Fibroblast of skin of right biceps (primary cell): ENCODE data around the gene RHOD.

Experiments
- DNase-seq: peaks from one replicate; pipeline ENCODE4 v3.0.0-alpha.2; 2013

RHOD gene, protein sequence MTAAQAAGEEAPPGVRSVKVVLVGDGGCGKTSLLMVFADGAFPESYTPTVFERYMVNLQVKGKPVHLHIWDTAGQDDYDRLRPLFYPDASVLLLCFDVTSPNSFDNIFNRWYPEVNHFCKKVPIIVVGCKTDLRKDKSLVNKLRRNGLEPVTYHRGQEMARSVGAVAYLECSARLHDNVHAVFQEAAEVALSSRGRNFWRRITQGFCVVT

DNA sequence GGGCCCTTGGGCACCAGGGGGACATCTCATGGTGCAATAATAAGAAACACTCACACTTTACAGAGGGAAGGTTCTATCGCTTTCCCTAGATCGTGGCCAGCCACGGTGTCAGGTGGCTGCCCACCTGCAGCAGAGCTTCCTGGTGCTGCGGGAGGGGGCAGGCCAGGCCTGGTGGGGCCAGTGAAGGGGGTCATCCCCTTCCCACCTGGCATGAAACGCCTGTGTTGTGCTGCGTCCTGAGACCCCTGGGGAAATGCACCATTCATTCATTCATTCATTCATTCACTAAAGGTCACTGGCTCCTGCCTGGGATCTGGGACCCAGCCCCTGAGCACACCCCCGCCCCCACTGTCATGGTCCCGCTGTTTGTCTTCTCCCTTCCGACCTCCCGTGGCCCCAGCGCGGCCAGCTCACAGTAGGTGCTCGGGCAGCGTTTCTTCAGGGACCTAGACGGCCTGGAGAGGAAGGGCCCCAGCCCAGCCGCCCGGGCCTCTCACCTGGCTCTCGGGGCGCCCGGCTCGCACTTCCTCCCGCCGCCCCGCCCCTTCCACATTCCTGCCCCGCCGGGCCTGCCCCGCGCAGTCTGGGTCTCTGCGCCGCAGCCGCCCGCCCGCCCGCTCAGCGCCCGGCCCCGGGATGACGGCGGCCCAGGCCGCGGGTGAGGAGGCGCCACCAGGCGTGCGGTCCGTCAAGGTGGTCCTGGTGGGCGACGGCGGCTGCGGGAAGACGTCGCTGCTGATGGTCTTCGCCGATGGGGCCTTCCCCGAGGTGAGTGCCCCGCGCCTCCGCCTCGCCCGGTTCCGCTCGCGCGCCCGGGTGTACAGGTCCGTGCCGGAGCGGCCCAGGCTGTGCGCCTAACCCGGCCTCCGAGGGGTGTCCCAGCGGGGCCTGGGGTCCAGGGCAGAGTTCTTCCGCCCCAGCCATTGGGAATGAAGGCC, at the start of gene RHOD:
Gene RHOD (plus strand): TSS at position 581 of the 938 bp plus-strand sequence. CDS start 56 bp downstream, at position 637.
- peak; percentile 46 for DNase-seq

GRCh38 chr11:67007126-67007525, 49.5 kb upstream of the RHOD start:
- DNase-seq = no peak

GRCh38 chr11:67010296-67010905, 46.2 kb upstream of the RHOD start:
- no peak for DNase-seq

DNA sequence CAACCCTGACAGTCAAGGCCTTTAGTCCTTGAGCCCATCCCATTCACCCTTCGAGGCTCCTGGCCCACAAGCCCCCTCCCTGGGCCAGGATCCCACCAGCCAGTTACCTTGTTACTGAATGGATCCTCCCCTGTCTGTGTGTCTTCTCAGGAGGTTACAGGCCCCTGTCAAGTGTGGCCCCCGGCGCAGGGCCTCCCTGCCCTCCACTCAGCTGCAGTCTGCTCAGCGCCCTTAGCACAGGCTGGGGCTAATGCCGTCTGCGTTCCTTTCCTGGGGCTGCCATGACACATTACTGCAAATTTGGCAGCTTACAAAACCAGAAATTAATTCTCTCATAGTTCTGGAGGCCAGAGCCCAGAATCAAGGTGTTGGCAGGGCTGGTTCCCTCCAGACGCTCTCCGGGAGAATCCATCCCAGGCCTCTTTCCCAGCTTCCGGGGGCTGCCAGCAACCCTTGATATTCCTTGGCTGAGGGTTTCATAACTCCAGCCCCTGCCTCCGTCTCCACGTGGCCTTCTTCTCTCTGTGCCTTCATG, 43.1 kb upstream of the RHOD start:
- no peak for DNase-seq

- DNase-seq = no peak
These were observed 42.3 kb upstream of the RHOD start for GRCh38 chr11:67014343-67014742.

DNA sequence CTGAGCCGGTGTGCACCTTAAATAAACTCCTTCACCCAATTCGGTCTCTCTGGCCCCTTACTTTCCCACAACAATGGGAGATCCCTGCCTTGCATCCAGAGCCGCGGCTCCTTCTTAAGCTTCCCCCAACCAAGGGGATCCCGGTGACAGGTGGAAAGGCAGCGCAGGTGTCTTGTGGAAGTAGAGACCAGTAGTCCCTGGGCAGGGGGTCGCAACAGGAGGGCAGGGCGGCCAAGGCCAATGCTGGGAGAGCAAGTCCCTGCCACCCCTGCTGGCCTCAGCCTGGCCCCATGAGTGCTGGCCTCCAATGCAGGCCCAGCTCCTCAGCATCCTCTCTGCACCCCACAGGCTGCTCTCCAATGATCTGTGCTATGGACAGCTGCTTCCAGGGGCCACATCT, 41.6 kb upstream of the RHOD start:
- DNase-seq = no peak

- no peak for DNase-seq
These were observed 40.1 kb upstream of the RHOD start for GRCh38 chr11:67016550-67016949.

DNA sequence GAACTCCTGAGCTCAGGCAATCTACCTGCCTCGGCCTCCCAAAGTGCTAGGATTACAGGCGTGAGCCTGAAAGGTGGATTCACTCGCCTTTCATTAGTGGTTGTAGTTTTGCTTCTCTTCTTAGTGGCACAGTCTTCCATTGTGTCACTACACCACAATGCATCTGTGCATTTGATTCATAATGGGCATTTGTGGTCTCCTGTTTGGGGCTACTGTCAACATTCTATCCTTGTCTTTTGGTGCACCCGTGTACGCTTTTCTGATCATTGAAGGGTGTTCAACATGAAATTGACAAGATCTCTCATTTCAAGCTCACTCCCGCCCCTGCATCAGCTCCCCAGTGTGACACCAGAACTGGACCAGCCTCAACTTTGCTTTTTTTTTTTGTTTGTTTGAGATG, 35.7 kb upstream of the RHOD start:
- no peak for DNase-seq

GRCh38 chr11:67022341-67022933, 34.2 kb upstream of the RHOD start:
- peak; percentile 65 for DNase-seq

- DNase-seq = no peak
These were observed 33.4 kb upstream of the RHOD start, which contains the start of gene SYT12 for GRCh38 chr11:67022961-67023956. TSS of gene SYT12 (plus strand) at chr11:67023134. CDS start at chr11:67030145, 7,011 bp downstream.

DNA sequence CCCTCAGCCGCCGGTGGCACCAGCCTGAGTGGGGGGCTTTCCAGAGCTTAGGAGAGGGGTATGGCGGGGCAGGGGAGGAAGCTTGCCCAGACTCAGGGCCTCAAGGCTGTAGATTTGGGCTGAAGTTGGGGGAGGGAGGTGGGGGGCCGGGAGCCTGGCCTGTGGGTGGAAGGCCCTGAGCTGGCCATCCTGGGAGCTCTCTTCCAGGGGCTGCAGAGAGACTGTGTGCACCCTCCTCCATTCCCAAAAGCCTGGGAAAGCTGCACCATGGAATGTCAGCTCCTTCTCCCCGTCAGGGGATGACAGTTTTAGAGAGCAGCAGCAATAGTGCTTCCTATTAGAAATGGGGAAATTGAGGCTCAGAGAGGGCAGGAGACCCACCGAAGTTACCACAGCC, 32.7 kb upstream of the RHOD start:
- DNase-seq = no peak

- peak; percentile 36 for DNase-seq
These were observed 32.2 kb upstream of the RHOD start for GRCh38 chr11:67024410-67024809.

- no peak for DNase-seq
These were observed 31.7 kb upstream of the RHOD start for GRCh38 chr11:67024966-67025365.

DNA sequence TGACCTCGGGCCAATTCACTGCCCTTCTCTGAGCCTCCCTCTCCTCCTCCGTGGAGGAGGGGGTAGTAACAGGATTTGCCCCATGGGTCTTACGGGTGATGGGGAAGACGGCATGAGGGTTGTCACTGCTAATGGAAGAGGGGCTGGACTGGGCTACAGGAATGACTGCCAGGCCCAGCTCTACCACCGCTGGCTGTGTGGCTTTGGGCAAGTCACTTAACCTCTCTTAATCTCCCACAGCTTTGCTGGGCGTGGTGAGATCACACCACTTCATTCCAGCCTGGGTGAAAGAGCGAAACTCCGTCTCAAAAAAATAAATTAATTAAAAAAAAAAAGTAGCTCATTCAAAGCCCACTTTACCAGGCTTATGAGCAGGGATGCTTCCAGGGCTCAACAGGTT, 30.9 kb upstream of the RHOD start:
- no peak for DNase-seq

DNA sequence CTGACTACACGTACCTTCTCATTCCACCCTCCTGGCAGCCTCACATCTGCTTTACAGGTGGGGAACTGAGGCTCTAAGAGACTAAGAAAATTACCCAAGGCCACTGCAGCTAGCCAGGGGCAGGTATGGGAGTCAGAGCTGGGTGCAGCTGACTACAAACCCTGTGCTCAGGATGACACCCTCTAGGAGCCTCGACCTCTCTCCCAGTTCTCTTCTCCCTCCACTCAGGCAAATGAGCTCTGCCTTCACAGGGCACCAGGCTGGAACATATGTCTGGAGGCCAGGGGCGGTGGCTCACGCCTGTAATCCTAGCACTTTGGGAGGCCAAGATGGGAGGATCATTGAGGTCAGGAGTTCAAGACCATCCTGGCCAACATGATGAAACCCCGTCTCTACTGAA, 29.7 kb upstream of the RHOD start:
- DNase-seq = no peak

- DNase-seq = no peak
These were observed 29.1 kb upstream of the RHOD start for GRCh38 chr11:67027483-67027930.

DNA sequence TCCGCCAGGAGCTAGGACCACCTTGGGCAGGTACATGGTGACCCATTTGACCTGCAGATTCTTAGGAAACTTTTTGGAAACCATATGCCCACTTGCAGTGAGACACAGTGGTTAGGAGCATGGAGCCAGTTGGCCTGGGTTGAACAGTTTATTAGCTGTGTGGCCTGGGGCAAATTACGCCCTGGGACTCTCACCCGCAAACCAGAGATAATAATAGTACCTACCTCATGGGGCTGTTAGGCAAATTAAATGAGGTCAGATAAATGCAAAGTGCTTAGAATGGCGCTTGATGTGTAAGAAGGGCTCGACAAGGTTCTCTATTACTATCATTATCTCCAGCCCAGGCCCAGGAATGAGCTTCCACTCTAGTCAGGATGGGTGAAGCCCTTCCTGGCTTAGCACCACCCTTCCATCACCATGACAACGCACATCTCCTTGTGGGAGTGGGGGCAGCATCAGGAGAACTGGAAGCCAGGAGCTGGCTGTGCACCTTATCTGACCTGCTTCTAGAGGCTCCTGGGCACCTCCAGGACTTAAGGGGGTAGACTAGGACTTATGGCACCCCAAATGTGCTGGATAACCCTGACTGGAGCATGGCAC, 28.6 kb upstream of the RHOD start:
- DNase-seq = no peak

- no peak for DNase-seq
These were observed 27.5 kb upstream of the RHOD start for GRCh38 chr11:67029146-67029545.

DNA sequence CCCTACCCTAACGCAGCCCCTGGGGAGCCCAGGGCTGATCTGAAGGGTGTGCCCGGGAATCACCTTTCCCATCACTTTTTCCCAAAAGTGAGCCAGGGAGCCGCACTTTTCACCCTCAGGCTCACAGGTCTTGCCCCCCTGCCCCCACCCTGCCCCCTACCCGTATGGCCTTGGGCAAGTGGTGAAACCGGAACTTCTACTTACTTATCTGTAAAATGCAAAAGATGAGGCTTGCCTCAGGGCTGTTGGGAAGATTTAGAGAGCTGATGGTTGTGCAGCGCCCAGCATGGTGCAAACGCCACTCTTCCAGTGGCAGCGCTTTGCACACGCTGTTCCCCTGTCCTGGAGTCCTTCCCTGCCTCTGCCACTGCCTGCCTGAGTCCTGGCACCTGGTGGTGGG, 25.7 kb upstream of the RHOD start:
- no peak for DNase-seq

- DNase-seq = peak; percentile 74
These were observed 24.7 kb upstream of the RHOD start for GRCh38 chr11:67031791-67032561.
